HL-60 (cell line): ENCODE measurements around the gene DDX18.

Source experiments
- DNase-seq, 2 experiments: peaks; one replicate each; pipeline ENCODE4 v3.0.0-alpha.2; 2010 to 2020; ENCODE audit warnings: low read depth in 1 of 2, low spot score in 1 of 2
- H3K27ac ChIP-seq: fragments of 250-450 bp; sonication (Bioruptor Pico); replicated peaks from 2 replicates; pipeline ENCODE4 v1.5.1; 2020; ENCODE audit warnings: mild to moderate bottlenecking, moderate library complexity
- H3K27me3 ChIP-seq: fragments of 250-450 bp; sonication (Bioruptor Pico); 2 replicates; pipeline ENCODE4 v1.5.1; 2021; ENCODE audit warnings: mild to moderate bottlenecking, moderate library complexity; ENCODE audit not compliant: insufficient read depth, poor library complexity, severe bottlenecking
- H3K4me3 ChIP-seq: replicated peaks from 2 replicates; pipeline ENCODE4 v1.5.1; 2011; ENCODE audit warnings: mild to moderate bottlenecking, control low read depth, low read length; ENCODE audit not compliant: insufficient read depth
- CTCF ChIP-seq: IDR thresholded peaks from one replicate; pipeline ENCODE4 v1.5.1; 2011; ENCODE audit warnings: low read length, control low read depth, inconsistent platforms; ENCODE audit not compliant: insufficient read depth
- GABPA ChIP-seq: IDR thresholded peaks from 2 replicates; pipeline ENCODE4 v1.6.1; 2012; ENCODE audit warnings: low read depth
- POLR2AphosphoS5 ChIP-seq: IDR thresholded peaks from 2 replicates; pipeline ENCODE4 v1.6.1; 2012; ENCODE audit warnings: low read depth
- SPI1 ChIP-seq: IDR thresholded peaks from 2 replicates; pipeline ENCODE4 v1.6.1; 2012; ENCODE audit warnings: low read depth, mild to moderate bottlenecking, borderline replicate concordance
- TF ChIP-seq, protein P1 (sequence below): IDR thresholded peaks from 2 replicates; pipeline ENCODE4 v1.6.1; 2012; ENCODE audit warnings: low read depth; ENCODE audit not compliant: insufficient replicate concordance

The DDX18 gene

GRCh38 chr2:117832332-117832731 is 17.8 kb downstream of the DDX18 start:
- TF ChIP-seq GABPA (no peak), POLR2AphosphoS5 (no peak), CTCF (no peak), SPI1 (no peak)
- TF ChIP-seq, protein P1, sequence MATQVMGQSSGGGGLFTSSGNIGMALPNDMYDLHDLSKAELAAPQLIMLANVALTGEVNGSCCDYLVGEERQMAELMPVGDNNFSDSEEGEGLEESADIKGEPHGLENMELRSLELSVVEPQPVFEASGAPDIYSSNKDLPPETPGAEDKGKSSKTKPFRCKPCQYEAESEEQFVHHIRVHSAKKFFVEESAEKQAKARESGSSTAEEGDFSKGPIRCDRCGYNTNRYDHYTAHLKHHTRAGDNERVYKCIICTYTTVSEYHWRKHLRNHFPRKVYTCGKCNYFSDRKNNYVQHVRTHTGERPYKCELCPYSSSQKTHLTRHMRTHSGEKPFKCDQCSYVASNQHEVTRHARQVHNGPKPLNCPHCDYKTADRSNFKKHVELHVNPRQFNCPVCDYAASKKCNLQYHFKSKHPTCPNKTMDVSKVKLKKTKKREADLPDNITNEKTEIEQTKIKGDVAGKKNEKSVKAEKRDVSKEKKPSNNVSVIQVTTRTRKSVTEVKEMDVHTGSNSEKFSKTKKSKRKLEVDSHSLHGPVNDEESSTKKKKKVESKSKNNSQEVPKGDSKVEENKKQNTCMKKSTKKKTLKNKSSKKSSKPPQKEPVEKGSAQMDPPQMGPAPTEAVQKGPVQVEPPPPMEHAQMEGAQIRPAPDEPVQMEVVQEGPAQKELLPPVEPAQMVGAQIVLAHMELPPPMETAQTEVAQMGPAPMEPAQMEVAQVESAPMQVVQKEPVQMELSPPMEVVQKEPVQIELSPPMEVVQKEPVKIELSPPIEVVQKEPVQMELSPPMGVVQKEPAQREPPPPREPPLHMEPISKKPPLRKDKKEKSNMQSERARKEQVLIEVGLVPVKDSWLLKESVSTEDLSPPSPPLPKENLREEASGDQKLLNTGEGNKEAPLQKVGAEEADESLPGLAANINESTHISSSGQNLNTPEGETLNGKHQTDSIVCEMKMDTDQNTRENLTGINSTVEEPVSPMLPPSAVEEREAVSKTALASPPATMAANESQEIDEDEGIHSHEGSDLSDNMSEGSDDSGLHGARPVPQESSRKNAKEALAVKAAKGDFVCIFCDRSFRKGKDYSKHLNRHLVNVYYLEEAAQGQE, result no peak
- DNase-seq, result no peak
- H3K4me3 ChIP-seq, result no peak overlapping the region
- H3K27me3 ChIP-seq, result no peaks in the 10 kb centered on the region
- no peak overlapping the region for H3K27ac ChIP-seq

GRCh38 chr2:117832905-117833613 is 18.6 kb downstream of the DDX18 start:
- H3K4me3 ChIP-seq, result no peak overlapping the region
- TF ChIP-seq GABPA (no peak), SPI1 (no peak), POLR2AphosphoS5 (peak; percentile 32; the same call in 1 of the 2 replicates), CTCF (no peak)
- TF ChIP-seq, protein P1, result peak; percentile 95
- no peak for DNase-seq
- H3K27me3 ChIP-seq, result no peaks in the 10 kb centered on the region
- H3K27ac ChIP-seq, result no peak overlapping the region

- Histone ChIP-seq H3K27me3 (no peaks in the 10 kb centered on the region), H3K4me3 (no peak overlapping the region), H3K27ac (no peak overlapping the region)
- DNase-seq, result no peak
- TF ChIP-seq CTCF (no peak), SPI1 (no peak), POLR2AphosphoS5 (no peak), GABPA (no peak)
- TF ChIP-seq, protein P1, result no peak
Measured at GRCh38 chr2:117833911-117834310, 19.4 kb downstream of the DDX18 start.
